Activated CD4-positive, alpha-beta T cell treated with anti-CD3 and anti-CD28 coated beads for 1 hour (primary cell): ENCODE data around the gene SORCS2.
"Not testable (repeated sequence)": the region's sequence is repeated elsewhere in the genome, so short reads cannot be mapped to it uniquely, and the experiment has no call there.

Experiments
- DNase-seq: peaks from one replicate; pipeline ENCODE4 v3.0.0-alpha.2; 2020

SORCS2 gene

DNA sequence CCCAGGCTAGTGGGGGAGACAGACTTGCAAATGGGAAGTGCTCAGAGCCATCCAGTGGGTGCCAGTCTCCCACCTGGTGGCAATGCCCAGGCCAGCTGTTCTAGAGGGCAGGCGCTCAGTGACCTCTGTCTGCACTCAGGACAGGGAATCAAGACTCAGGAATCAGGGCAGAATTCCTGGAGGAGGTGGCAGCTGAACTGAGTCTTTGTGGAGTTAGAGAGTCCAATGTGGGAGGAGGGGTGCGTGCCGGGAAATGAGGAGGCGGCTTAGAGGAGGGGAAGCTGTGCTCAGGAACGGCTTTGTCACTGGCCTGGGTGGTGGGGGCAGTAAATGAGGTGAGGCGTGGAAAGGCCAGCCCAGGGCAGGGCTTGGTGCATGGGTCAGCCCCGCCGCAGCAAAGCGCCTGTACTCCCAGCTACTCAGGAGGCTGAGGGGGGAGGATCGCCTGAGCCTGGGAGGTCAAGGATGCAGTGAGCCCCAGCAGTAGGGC, 31.3 kb upstream of the SORCS2 start:
- no peak for DNase-seq

DNA sequence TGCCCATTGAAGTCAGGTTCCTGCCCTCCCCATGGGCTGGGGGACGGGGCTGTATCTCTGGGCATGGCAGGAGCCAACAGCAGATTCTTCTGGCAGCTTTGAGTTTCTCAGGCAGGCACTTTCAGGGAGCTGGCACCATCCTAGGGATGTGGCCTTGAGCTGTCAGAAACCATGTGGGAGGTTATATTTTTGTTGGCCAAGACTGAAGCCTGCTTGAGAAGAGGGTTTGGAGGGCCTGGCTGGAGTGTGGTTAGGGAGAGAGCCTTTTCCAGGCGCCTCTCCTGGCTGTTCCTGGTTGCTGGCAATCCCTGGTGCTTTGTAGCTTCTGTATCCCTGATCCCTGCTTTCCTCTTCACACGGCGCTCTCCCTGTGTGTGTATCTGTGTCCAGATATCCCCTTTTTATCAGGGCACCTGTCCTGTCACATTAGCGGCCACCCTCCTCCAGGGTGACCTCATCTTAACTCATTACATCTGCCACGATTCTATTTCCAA, 30.6 kb upstream of the SORCS2 start:
- DNase-seq = no peak

DNA sequence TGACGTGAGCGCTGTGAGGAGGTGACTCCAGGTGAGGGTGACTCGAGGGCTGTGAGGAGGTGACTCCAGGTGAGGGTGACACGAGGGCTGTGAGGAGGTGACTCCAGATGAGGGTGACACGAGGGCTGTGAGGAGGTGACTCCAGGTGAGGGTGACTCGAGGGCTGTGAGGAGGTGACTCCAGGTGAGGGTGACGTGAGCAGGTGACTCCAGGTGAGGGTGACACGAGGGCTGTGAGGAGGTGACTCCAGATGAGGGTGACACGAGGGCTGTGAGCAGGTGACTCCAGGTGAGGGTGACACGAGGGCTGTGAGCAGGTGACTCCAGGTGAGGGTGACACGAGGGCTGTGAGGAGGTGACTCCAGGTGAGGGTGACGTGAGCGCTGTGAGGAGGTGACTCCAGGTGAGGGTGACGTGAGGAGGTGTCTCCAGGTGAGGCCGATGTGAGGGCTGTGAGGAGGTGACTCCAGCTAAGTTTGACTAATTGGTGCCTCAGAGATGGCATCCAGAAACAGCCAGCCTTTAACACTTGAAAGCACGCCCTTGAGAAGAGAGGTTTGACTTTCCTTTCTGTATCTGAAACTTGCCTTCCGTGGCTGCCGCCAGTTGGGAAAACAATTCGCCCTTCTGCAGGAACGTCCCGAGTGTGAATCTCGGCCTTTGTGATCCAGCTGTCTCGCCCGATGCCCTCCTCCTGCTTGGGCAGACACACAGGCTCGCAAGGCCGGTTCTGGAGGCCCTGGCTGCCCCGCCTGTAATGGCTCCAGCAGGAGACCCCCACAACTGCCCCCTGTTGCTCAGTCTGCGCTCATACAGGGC, 27.1 kb upstream of the SORCS2 start:
- DNase-seq = not testable (repeated sequence)

DNA sequence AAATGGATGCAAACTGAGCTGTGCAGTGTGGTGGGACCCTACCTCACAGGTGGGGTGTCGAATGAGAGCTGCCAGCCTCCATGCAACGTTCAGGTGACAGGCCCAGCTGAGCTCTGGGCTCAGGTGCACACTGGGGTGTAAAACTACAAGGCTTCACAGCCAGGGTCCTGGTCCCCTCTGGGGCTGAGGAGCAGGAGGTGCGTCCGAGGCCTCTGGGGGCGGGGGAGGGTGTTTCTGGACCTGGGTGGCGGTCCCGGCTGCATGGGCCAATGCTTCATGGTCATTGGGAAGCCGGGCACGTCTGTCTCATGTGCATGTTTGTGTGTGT, 26.5 kb upstream of the SORCS2 start:
- no peak for DNase-seq

DNA sequence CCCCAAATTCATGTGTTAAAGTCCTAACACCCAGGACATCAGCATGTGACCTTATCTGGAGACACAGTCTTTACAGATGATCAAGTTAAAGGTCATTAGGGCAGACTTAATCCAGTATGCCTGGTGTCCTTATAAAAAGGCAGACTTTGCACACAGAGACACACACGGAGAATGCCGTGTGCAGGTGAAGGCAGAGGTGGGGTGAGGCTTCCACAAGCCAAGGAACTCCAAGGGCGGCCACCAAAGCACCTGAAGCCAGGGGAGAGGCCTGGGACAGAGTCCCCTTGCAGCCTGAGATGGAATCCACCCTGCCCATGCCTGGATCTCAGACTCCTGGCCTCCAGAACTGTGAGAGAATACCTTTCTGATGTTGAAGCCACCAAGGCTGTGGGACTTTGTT, 26.1 kb upstream of the SORCS2 start:
- DNase-seq = no peak

DNA sequence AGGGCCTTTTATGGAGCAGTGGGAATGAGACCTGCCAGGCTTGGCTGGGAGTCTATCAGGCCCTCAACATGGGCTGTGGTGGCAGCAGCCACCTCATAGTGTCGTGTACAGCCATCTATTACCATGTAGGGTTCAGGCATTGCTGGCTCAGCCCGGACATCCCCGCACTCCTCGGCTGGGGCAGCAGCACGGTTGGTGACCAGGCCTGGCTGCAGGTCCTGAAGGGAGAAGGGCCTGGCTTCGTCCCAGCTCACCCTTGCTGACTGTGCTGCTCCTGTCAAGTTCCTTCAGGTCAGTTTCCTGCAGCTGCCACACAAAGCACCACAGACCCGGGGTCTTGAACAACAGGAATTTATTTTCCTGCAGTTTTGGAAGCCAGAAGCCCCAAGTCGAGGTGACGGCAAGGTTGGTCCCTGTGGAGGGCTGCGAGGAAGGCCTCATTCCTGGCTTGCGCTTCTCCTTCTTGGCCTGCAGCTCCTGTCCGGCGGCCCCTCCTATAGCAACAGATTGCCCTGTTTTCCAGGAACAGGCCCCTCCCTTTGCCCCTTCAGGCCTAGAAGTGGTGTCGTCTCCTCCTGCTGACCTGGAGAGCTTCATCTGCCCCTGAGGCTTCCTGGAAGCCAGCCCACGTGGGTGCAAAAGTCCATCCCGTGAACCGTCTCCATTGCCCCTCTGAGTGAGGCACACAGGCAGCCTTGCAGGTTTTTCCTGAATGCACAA, 25.2 kb upstream of the SORCS2 start:
- DNase-seq = no peak

DNA sequence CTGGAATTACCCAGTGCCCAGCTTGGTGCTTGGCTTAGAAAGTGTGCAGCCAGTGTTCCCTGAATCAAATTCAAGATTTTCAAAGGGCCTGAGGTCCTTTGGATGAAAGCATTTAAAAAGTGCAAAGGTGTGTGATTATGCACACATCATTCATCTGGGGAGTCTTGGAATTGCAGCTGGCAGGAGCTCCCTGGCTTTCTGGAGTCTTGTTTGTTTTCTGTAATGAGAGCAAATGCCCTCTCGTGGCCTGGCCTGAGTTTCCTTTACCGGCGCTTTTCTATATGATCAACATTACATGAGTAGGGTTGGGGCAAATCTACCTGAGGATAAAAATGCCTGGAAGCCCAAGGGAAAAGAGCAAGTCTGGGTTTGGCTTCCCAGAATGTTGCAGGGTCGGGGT, 24.6 kb upstream of the SORCS2 start:
- no peak for DNase-seq

DNA sequence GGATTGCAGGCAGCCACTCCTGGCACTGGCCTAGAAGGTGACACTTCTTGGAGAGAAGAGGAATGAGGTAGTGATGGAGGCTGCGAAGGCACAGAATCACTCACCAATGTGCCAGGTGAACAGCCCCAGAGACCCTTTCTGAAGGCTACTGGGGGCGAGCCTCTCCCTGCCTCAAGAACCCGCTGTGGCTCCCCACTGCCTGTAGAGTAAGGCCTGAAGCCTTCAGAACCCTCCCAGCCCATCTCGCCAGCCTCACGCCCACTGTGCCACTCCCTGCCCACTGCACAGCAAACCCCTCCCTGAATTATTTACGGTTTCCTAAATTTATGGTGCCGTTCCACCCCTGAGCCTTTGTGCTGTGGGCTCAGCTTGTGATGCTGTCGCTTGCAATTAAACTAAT, 24.2 kb upstream of the SORCS2 start:
- DNase-seq = no peak

DNA sequence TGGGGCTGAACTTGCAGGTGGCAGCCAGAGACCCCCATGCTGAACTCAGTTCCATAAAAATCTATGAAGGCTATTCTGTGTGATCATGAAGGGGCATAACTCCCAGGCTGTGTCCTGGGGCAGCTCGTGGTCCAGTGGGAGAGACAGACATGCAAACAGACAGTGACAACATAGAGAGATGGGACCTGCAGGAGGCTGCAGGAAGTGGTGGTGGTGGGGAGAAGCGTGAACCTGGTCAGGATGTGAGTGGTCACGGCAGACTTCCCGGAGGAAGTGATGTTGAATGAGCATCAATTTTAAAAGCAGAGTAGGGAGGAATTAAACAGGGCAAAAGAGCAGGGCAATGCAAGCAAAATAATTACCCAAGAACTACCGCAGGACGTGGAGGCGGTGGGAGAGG, 23.2 kb upstream of the SORCS2 start:
- no peak for DNase-seq

DNA sequence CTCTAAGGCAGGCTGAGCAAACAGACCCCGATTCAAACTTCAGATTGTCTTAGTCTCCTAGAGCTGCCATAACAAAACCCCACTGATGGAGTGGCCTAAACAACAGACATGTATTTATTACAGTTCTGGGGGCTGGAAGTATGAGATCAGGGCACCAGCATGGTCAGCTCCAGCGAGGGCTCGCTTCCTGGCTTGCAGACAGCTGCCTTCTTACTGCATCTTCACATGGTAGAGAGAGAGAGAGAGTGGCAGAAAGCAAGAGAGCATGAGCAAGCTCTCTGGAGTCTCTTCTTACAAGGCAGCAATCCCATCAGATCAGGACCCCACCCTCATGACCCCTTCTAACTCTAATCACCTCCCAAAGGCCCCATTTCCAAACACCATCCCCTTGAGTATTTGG, 22.3 kb upstream of the SORCS2 start:
- no peak for DNase-seq

DNA sequence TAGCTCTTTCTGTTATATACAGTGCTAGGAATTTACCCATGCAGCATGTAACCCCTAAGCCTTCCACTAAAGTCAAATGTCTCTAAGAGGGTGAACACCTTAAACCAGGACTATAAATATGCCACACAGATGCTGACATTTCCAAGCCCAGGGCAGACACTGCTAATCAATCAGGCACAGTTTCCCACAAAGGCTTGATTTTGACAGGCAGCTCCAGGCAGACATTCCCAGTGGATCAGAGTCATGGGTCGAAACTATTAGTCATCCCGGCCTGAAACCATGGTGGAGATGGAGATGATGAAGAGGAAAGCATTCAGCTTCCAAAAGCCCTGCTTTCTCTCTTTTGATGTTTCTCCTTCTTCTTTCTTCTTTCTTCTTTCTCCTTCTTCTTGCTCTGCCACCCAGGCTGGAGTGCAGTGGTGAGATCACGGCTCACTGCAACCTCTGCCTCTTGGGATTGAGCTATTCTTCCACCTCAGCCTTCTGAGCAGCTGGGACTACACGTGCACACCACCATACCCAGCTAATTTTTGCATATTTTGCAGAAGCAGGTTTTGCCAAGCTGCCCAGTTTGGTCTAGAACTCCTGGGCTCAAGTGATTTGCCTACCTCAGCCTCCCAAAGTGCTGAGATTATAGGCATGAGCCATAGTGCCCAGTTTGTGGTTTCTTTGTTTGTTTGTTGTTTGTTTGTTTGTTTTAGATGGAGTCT, 21.0 kb upstream of the SORCS2 start:
- DNase-seq = no peak

DNA sequence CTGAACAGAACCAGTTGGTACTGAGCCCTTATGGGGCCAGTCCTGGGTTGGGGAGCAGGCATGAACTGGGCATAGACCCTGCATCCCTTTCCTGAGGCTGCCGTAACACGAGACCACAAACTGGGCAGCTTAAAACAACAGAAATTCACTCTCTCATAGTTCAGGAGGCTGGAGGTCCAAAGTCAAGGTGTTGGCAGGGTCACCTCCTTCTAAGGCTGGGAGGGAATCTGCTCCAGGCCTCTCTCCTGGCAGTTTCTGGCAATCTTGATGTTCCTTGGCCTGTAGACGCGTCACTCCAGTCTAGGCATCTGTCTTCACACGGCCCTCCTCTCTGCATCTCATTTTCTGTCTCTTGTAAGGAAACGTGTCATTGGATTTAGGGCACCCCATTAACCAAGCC, 19.8 kb upstream of the SORCS2 start:
- DNase-seq = no peak

DNA sequence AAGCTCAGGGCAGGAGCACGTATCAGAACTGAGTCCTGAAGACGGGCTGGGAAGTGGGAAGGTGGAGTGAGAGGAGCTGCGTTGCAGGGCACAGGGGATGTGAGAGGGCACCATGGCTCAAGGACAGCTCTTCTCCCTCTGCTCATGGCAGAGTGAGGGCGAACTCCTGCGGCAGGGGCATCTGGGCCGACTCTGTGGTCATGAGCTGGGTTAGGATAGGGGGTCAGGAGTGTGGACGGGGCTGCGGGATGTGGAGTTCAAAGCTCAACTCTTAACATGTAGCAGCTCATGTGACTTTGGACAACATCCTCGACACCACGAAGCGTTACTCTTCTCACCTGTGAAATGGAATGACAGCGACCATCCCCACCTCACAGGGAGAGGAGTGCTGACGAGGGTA, 19.4 kb upstream of the SORCS2 start:
- no peak for DNase-seq

DNA sequence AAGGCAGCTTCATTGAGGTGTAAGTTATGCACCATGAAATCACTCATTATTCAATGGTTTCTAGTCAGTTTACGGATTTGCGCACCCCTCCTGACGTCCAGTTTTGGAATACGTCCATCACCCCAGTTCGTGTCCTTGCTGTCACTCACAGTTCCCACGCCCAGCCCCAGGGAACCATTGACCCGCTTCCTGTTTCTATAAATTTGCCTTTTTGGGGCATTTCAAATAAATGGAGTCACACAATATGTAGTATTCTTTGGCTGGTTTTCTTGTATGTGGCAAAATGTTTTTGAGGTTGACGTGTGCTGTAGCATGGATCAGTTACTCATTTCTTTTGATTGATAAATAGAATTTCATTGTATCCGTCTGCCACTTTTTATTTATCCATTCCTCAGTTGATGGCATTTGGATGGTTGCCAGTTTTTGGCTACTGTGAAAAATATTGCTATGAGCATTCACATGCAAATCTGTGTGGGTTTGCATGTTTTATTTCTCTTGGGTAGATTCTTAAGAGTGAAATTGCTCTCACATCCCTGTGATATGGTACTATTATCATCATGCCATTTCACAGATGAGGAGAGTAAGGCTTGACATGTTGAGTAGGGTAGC, 18.4 kb upstream of the SORCS2 start:
- DNase-seq = no peak

DNA sequence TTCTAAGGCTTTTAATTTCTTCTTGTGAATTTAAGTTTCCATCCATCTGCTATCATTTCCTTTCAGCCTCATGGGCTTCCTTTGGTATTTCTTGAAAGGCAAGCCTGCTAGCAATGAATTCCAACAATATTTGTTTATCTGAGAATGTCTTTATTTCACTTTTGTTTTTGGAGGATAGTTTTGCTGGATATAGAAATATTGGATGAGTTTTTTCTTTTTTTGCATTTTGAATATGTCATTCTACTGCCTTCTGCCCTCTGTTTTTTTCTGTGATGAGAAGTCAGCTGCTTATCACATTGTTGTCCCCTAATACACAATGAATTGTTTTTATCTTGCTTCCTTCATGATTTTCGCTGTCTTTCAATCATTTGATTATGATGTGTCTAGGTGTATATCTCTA, 13.2 kb upstream of the SORCS2 start:
- DNase-seq = no peak

DNA sequence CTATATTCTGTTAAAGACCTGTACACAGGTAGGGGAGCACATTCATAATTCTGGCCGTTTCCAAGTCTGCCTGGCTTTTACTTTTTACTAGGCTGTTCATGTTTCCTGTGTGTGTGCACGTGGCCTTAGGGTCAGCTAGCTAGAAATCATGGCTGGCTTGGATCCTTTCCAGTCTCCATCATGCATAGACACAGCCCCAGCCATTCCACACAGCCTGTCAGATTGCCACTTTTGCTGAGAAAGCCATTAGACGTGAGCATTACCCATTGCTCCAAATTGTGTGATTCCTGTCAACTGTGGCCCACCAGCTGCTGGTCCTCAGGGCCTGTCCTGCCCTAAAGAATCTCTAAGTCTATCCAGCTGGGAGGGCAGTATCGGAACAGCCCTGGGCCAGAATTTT, 11.4 kb upstream of the SORCS2 start:
- DNase-seq = no peak

DNA sequence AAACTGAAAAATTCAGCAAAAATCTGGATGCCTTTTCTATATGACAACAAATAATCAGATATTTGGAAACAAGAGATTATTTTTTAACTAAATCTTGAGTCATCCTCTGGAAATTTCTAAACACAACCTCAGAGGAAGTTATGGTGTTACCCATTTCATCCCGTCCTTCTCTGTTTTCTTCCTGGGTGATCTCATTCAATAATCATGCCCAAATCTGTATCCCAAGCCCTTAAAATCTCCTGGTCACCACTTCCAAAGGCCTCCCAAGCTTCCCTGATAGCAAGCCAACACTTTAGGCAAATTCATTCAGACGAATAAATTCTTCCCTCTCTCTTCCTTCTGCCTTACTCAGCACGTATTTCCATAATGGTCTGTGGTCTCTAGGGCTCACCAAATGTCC, 9.7 kb upstream of the SORCS2 start:
- DNase-seq = no peak

DNA sequence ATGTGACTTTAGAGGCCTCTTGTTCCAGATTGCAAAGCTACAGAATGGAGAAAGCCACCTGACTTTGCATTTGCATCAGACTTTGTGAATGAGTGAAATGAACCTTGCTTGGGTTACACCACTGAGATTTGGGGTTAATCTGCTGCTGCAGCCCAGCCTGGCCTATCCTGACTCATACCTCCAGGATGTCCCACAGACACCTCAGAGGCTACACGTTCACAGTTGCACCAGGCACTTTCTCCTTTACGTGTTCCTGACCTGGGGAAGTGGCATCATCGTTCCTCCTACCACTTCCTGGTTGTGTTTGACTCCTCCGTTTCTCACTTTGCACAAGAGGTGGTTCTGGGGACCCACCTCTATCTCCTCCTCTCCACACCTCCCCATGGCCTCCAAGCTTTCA, 9.2 kb upstream of the SORCS2 start:
- DNase-seq = no peak

DNA sequence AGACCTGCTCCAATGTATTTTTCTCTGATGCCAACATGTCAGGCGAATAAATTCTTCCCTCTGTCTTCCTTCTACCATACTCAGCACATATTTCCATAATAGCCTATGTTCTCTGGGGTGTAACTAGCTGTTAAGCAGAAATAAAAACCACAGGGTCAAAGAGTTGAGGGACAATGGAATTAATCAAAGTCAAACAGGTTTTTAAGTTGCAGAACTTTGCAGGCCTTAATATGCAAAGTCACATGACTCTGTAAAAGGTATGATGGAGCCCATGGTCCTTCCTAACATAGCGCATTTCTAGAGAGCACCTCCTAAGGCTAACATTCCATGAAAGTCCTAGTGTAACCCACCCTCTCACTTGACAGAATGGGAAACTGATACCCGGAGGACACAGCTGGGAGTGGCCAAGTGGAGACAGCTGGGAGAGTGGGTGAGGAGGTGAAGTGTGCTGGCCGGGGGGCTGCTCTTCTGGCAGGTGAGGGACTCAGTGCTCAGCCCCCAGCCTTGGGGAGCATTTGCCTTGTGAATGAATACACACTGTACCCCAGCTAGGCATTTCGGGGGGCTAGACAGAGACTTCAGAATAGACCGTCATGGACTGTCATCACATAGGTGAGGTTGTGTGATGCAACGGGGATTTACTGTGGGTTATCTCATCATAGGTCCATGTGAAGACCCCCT, 8.4 kb upstream of the SORCS2 start:
- no peak for DNase-seq

DNA sequence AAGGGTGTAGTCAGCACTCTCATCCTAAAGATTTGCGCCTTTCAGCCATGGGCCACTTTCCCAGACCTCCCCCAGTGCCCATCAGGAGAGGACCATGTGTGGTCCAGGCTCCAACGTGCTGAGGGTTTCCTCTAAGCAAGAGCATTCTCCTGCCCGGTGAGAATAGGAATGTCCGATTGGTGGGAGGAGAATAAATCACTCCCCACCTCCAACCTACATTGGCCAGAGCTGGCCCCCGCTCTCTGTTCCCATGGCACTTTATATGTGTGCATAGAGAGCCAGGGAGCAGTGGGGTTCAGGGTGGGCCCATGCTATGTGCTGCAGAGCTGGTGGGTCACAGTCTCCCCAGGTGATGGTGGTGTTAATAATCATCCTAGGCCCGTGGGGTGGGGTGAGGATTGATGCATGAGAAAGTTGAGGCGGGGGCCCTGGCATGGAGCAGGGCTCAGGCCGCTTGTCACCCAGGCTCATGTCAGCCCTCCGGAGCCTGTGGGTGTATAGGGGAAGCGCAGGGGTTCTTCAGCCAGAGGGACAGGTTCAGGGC, 6.8 kb upstream of the SORCS2 start:
- no peak for DNase-seq

DNA sequence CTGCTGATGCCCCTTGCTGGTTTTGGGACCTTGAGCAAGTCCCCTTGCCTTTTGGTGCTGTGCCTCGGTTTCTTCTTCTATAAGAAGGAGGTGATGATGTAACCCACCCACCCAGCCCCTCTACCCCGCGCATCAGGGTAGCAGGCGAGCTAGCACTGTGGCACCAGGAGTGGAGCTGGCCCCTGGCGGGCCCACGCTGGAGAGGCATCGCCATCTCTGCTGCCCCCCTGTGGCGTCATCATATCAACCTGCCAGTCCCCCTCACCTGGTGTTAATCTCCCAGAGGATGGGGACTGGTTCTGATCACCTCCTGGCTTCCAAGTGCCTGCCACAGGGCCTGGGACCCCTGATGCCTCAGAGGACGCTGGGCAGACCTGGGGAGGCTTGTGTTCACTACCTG, 6.3 kb upstream of the SORCS2 start:
- DNase-seq = no peak

DNA sequence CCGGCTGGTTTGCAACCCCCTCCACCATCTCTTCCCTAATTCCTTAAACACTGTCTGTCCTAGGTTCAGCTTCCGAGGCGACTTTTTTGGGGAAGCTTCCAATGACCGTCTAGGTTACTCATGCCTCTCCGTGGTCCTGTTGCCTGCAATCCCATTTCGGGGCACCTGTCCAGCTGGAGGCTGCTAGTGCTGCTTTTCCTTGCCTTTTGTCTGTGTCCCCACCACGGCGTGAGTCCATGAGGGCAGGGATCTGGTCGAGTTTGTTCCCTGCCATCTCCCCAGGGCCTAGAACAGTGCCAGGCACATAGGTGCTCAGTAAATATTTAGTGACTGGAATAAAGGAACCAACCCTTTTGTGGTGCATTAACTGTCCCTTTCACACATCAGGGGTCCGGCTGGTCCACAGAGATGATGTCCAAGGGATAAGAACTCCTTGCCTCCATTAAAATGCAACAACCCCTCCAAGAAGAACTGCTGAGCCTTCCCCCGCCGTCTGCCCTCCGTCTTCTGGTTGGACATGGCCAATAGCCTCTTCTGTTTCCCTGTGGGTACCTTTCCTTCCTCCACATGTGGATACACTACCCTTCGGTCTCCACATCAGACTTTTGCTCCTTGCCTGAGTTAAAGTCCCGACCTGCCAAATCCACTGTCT, 5.7 kb upstream of the SORCS2 start:
- DNase-seq = no peak
